Prostate gland (tissue), 2 donors: ENCODE measurements around the gene BLTP3B. TPM values are rescaled to one million over a fixed set of nuclear protein-coding genes. Genes with fewer than 3 reads are reported as not detected.

Experiments used
- DNase-seq: peaks from one replicate; pipeline ENCODE4 v3.0.0-alpha.2; 2019; ENCODE audit warnings: low spot score
- H3K27ac ChIP-seq, 2 donors: fragments of 200-600 bp; sonication (generic); 2 replicates each; pipeline ENCODE4 v1.5.1; 2017 to 2019
- H3K27me3 ChIP-seq: fragments of 200-600 bp; sonication (generic); replicated peaks from 2 replicates; pipeline ENCODE4 v1.5.1; 2019; ENCODE audit not compliant: insufficient read depth
- H3K36me3 ChIP-seq, 2 donors: fragments of 200-600 bp; sonication (generic); 1 replicate in 1 of 2; 2 replicates in 1 of 2; pipeline versions ENCODE4 v1.5.1 to v1.8.1; 2017 to 2019
- H3K4me1 ChIP-seq: fragments of 200-600 bp; sonication (generic); replicated peaks from 2 replicates; pipeline ENCODE4 v1.5.1; 2019
- H3K4me3 ChIP-seq, 2 donors: fragments of 200-600 bp; sonication (generic); 2 replicates each; pipeline ENCODE4 v1.5.1; 2017 to 2019
- H3K9me3 ChIP-seq: fragments of 200-600 bp; sonication (generic); 2 replicates; pipeline ENCODE4 v1.5.1; 2017
- POLR2A ChIP-seq: fragments of 450-650 bp; IDR thresholded peaks from one replicate; pipeline ENCODE4 v1.6.1; 2016; ENCODE audit warnings: antibody characterized with exemption, mild to moderate bottlenecking
- POLR2AphosphoS5 ChIP-seq: sonication (generic); formaldehyde crosslinking; IDR thresholded peaks from one replicate; pipeline ENCODE4 v1.6.1; 2017; ENCODE audit warnings: antibody characterized with exemption
- WGBS: methylation state at CpG from one replicate; pipeline ENCODE4 v1.1.5; 2018; 5-methylcytosine and 5-hydroxymethylcytosine counted together
- intact Hi-C: fragments of 100-400 bp; cut with DNase I; formaldehyde crosslinking; loops from one replicate; pipeline ENCODE4 v1.14.2; 2022
- total RNA-seq, 2 donors: library from RNA; depleted of rRNA; stranded (reverse); fragments of >200 nt; gene quantifications; one replicate each; pipeline ENCODE4 v1.1.0, GENCODE V29; 2016
- TF ChIP-seq, protein P1 (sequence below), 4 experiments: fragments of 200-600 bp in 2 of 4; fragments of 450-650 bp in 2 of 4; sonication (generic) in 2 of 4; IDR thresholded peaks; 1 replicate in 3 of 4; 2 replicates in 1 of 4; pipeline ENCODE4 v1.5.1; 2016 to 2019; ENCODE audit warnings: antibody characterized with exemption in 4 of 4, mild to moderate bottlenecking in 2 of 4, moderate library complexity in 2 of 4

The BLTP3B gene
- total RNA-seq, 2 donors from 2014 or later, result 20.4 to 24.8 TPM

DNA sequence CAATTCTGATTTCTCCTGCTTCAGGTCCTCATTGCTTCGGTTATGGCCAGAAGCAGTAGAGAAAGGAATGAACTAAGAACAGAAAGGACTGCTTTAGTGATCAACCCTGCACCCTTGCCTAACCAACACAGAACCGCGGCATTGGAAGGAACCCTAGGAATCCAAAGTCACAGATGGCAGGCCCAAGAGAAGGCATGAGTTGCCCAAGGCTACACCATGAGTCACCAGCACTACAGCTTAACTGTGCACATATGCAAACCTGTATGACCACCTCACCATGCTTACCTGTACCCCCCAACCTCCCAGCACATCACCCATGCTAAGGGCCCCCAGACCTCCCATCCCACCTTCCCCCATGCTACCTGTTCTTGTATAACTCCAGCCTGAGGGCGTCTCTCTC, 25.9 kb upstream of the BLTP3B start:
- no peaks in the 10 kb centered on the region for H3K27me3 ChIP-seq
- TF ChIP-seq POLR2A (no peak), POLR2AphosphoS5 (no peak)
- TF ChIP-seq, protein P1, sequence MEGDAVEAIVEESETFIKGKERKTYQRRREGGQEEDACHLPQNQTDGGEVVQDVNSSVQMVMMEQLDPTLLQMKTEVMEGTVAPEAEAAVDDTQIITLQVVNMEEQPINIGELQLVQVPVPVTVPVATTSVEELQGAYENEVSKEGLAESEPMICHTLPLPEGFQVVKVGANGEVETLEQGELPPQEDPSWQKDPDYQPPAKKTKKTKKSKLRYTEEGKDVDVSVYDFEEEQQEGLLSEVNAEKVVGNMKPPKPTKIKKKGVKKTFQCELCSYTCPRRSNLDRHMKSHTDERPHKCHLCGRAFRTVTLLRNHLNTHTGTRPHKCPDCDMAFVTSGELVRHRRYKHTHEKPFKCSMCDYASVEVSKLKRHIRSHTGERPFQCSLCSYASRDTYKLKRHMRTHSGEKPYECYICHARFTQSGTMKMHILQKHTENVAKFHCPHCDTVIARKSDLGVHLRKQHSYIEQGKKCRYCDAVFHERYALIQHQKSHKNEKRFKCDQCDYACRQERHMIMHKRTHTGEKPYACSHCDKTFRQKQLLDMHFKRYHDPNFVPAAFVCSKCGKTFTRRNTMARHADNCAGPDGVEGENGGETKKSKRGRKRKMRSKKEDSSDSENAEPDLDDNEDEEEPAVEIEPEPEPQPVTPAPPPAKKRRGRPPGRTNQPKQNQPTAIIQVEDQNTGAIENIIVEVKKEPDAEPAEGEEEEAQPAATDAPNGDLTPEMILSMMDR (IDR thresholded peaks at IDR 0.05), result no peak
- 94% methylated on average over 4 of the region's 4 CpGs for WGBS

DNA sequence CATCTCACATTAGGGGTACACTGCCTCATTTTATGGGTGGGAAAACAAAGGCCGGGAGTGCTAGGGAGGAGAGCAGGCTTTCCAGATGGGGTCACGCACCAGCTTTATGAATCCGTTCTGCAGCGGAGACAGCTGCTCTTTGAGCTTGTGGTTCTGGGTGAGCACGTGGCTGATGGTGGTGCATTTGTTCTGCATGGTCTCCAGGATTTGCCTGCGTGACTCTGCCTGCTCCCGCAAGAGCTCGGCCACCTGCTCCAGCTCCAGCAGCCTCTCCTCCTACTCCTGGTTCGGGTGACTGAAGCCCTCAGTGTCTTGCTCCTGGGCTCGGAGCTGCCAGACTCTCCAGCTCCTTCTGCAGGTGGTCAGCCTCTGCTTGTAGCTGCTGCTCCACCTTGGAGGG, 23.6 kb upstream of the BLTP3B start:
- no peak for DNase-seq
- Histone ChIP-seq H3K27me3 (no peaks in the 10 kb centered on the region), H3K27ac (no peak overlapping the region), H3K4me1 (no peaks in the 10 kb centered on the region), H3K9me3 (no peaks in the 10 kb centered on the region), H3K4me3 (no peak overlapping the region), H3K36me3 (no peaks in the 10 kb centered on the region)
- 92% methylated on average over 10 of the region's 10 CpGs for WGBS
- TF ChIP-seq, protein P1 (IDR thresholded peaks at IDR 0.05), result no peak
- TF ChIP-seq POLR2AphosphoS5 (no peak), POLR2A (no peak)
- intact Hi-C loops, result no loop called here

More for the DNA sequence above, 25.9 kb upstream of the BLTP3B start:
- no peaks in the 10 kb centered on the region for H3K4me1 ChIP-seq
- H3K36me3 ChIP-seq, result no peaks in the 10 kb centered on the region
- H3K9me3 ChIP-seq, result no peaks in the 10 kb centered on the region
- no peak overlapping the region for H3K4me3 ChIP-seq
- no peak for DNase-seq
- no peak overlapping the region for H3K27ac ChIP-seq
- intact Hi-C loops, result no loop called here

DNA sequence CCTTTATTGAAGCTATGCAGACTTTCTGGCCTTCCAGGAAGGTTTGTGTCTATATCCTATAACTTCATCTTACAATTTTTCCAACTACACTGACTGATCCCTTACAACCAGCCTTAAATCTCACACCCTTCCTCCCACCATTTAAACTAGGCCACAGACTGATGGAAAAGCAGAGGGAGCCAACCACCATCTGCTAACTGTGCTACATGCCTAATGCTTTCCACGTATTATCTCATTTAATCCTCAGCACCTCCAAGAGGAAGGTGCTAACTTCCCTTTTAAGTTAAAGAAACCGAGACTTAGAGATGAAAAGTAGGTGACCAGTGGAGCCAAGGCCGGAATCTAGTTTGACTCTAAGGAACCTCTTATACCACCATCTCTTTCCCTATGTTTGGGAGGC, 22.7 kb upstream of the BLTP3B start:
- no peak overlapping the region for H3K4me3 ChIP-seq
- H3K4me1 ChIP-seq, result no peaks in the 10 kb centered on the region
- intact Hi-C loops, result no loop called here
- H3K27ac ChIP-seq, result no peak overlapping the region
- TF ChIP-seq POLR2AphosphoS5 (no peak), POLR2A (no peak)
- TF ChIP-seq, protein P1 (IDR thresholded peaks at IDR 0.05), result no peak
- H3K36me3 ChIP-seq, result no peaks in the 10 kb centered on the region
- no peaks in the 10 kb centered on the region for H3K27me3 ChIP-seq
- no peaks in the 10 kb centered on the region for H3K9me3 ChIP-seq
- WGBS, result 90% methylated on average over 3 of the region's 3 CpGs
- DNase-seq, result no peak

DNA sequence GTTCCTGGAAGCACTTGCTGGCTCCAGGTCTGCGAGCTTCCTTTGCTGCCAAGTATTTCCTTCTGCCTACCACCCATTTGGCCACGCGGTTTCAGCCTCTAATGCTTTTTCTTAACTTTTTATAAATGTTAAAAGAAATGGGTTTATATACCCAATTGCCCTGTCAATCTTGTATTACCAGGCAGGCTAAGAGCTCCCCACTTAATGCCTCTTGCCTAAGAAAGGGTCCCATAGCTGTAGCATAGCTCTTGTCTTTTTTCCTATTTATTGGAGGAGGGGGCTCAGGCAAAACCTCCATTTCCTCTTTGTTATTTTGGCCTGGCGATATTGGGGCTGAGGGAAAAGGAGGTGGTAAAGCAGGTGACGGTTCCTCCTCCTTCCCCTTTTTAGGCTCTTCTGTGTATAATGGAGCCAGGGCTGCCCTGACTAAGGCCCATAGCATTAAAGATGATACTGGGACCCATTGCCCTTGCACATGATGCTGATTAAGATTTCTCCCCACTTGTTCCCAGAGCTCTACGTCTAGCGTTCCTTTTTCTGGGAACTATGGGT, 21.6 kb upstream of the BLTP3B start:
- Histone ChIP-seq H3K27me3 (no peaks in the 10 kb centered on the region), H3K36me3 (no peaks in the 10 kb centered on the region), H3K4me3 (no peak overlapping the region), H3K4me1 (no peaks in the 10 kb centered on the region), H3K9me3 (no peaks in the 10 kb centered on the region), H3K27ac (no peak overlapping the region)
- no peak for DNase-seq
- 59% methylated on average over 7 of the region's 7 CpGs for WGBS
- intact Hi-C loops, result no loop called here
- TF ChIP-seq, protein P1 (IDR thresholded peaks at IDR 0.05), result no peak
- no peak for TF ChIP-seq POLR2A
- TF ChIP-seq POLR2AphosphoS5, result no peak

DNA sequence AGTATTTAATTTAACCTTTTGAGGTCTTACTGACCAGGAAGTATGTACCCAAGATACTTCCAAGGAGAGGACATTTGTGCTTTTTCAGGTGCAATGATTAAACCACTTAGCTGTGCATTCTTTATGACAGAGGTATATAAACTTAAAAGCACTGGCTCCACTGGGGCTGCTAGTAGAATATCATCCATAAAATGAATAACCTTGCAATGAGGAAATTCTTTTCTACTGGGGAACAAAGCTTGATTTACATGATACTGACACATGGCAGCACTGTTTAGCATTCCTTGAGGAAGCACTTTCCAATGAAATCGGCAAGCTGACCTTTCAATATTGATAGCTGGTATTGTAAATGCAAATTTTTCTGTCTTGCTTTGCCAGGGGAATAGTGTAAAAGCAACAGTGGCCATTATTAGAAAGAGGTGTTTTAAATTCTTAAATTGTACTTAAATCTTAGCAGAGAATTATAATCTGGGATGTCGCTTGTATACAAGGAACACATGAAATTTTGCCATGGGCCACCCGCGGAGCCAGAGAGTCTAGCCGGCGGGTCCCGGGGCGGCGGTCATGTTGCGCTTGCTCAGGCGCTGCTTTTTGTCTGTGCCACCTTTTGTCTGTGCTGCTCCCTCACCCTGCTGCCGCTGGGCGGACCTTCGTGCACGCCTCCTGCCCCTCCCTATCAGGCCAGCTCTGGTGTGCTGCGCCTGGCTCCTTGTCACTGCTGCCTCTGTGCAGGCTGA, 20.9 kb upstream of the BLTP3B start:
- no peak overlapping the region for H3K27ac ChIP-seq
- DNase-seq, result peak; percentile 77
- H3K4me3 ChIP-seq, result no peak overlapping the region
- no peaks in the 10 kb centered on the region for H3K9me3 ChIP-seq
- no peaks in the 10 kb centered on the region for H3K4me1 ChIP-seq
- intact Hi-C loops, result no loop called here
- no peaks in the 10 kb centered on the region for H3K36me3 ChIP-seq
- TF ChIP-seq POLR2A (peak; percentile 25), POLR2AphosphoS5 (peak; percentile 52)
- TF ChIP-seq, protein P1 (IDR thresholded peaks at IDR 0.05), result peak in 2 of 4 experiments; percentile 31 to 37
- 17% methylated on average over 16 of the region's 16 CpGs for WGBS
- H3K27me3 ChIP-seq, result no peaks in the 10 kb centered on the region
